ENCODE results near the gene CIC.
"Not testable (repeated sequence)": the region's sequence is repeated elsewhere in the genome, so short reads cannot be mapped to it uniquely, and the experiment has no call there.

Gene CIC

DNA sequence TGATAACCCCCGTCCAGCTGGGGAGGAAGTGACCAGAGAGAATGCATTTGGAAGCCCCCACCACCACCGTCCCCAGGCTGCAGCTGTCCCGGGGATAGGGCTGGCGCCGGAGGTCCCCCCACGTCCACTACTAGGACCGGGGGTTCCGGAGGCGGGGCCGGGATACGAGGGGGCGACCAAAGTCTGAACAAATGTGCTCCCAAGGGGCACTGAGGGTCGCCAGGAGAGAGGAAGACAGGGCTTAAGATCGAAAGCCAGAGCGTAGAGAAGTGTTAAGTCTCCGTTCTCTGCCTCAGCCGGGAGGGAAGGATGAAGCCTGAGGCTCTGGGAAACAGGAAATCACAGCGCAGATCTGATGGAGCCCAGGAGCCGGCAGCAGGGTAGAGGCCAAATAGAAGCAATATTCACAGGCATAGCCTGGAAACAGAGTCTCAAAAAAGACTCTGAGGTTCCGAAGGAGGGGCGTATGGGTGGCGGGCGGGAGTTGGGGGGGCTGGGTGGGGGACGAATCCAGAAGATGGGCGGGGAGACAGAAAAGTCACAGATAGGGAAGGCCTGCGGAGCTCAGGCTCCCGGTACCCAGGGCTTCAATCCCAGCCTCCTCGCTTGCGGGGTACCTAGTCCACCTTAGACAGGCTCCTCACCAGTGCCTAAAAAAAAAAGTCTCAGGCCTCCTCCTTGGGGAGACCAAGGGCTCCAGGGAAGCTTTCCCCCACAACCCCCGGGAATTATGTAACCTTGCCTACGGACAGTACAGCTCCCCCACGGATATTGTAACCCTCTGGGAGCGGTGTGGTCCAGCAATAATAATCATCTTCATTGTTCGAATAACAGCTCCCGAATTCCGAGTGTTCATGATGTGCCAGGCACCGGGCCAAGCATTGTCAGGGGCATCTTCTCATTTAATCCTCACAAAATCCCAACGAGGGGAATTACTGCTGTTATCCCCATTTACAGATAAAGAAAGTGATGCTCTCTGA, 13.0 kb upstream of the CIC start:
- no peak for DNase-seq (ENCODE audit: low read depth)

DNA sequence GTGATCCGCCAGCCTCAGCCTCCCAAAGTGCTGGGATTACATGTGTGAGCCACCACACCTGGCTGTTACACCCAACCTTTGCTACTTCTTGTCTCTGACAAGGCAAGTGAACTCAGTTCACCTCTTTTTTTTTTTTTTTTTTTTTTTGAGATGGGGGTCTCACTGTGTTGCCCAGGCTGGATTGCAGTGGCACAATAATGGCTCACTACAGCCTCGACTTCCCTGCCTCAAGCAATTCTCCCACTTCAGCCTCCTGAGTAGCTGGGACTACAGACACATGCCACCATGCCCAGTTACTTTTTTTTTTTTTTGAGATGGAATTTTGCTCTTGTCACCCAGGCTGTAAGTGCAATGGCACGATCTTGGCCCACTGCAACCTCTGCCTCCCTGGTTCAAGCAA, 11.2 kb upstream of the CIC start:
- DNase-seq (ENCODE audit: low read depth), result not testable (repeated sequence)

DNA sequence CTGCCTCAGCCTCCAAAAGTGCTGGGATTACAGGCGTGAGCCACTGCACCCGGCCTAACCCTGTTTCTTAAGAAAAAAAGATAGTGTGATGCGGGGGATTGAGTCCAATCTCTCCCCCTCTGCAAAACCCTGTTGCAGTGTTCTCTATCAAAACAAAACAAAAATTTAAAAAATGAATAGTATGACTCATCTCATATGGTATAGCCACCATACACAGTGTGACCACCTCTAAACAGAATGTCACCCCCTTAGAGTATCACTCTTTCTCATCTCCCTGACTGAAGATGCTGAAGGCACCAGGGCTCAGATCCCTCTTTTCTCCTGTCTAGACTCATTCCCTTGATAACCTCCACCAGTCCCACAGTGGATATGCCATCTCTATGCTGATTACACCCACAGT, 7.3 kb upstream of the CIC start:
- no peak for DNase-seq (ENCODE audit: low read depth)

DNA sequence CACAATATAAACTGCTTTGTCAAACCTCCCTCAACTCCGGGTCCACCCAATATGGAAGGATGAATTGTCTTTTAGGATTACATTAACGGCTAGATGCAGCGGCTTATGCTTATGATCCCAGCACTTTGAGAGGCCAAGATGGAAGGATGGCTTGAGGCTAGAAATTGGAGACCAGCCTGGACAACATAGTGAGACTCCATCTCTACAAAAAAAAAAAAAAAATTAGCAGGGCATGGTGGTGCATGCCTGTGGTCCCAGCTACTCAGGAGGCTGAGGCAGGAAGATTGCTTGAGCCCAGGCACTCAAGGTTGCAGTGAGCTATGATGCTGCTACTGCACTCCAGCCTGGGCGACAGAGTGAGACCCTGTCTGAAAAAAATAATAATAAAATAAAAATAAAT, 2.9 kb upstream of the CIC start:
- not testable (repeated sequence) for DNase-seq (ENCODE audit: low read depth)

DNA sequence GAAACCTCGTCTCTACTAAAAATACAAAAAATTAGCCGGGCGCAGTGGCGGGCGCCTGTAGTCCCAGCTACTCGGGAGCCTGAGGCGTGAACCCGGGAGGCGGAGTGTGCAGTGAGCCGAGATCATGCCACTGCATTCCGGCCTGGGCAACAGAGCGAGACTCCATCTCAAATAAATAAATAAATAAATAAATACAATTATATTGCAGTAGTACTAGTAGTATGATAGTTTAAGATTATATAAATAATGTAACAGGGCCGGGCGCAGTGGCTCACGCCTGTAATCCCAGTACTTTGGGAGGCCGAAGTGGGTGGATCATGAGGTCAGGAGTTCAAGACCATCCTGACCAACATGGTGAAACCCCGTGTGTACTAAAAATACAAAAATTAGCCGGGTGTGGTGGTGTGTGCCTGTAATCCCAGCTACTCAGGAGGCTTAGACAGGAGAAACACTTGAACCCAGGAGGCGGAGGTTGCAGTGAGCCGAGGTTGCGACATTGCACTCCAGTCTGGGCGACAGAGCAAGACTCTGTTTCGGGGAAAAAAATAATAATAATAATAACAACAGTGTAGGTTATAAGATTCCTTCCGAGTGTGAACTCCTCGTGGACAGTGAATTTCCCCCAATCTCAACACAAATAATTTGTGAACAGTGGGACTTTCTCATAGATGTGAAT, 2.0 kb upstream of the CIC start:
- not testable (repeated sequence) for DNase-seq (ENCODE audit: low read depth)

DNA sequence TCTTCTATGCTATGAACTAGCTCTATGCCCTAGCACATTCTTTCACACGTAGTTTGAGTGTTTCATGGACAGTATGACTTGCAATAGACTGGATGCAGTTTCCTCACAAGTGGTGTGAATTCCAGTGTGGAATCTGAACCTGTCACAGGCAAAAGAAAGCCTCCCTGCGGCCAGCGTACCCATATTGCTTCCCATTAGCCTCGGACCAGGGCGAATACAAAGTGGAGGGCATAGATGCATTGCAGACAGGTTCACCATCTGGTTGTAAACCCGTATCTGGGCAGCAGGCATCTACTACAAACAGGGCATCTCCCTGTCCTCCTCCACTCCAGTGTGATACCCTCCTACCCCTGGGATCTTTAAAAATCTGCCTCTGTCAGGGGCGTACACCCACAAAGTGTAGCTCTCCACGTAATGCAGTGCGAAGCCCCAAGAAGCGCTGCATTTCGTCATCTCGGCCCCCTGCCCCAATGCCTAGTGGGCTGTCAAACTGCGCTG, 1.4 kb upstream of the CIC start:
- DNase-seq (ENCODE audit: low read depth), result no peak

DNA sequence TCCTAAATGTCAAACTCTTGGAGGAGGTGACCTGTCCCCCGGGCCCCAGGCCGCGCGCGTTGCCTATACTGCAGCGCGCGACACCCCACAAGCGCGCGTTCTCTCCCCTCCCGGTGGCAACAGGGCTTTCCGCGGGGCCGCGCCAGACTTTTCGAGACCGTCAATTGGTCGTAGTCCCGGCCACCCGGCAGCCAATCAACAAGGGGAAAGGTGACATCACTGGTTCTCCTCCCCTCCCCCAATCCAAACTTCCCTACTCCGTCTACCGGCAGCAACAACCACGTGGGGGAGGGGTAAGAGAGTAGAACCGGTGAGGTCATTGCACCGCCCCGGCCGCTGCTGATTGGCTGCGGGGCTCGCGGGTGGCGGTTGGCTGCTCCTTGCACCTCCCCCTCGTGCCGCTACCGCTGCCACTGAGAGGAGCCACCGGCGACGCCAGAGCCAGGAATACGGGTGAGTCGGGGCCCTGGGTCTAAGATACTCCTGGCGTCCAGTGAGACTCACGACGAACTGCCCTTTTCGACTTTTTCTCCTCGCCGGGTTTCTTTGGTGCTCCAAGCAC, 829 bp upstream of the CIC start:
- DNase-seq (ENCODE audit: low read depth), result peak; percentile 99

DNA sequence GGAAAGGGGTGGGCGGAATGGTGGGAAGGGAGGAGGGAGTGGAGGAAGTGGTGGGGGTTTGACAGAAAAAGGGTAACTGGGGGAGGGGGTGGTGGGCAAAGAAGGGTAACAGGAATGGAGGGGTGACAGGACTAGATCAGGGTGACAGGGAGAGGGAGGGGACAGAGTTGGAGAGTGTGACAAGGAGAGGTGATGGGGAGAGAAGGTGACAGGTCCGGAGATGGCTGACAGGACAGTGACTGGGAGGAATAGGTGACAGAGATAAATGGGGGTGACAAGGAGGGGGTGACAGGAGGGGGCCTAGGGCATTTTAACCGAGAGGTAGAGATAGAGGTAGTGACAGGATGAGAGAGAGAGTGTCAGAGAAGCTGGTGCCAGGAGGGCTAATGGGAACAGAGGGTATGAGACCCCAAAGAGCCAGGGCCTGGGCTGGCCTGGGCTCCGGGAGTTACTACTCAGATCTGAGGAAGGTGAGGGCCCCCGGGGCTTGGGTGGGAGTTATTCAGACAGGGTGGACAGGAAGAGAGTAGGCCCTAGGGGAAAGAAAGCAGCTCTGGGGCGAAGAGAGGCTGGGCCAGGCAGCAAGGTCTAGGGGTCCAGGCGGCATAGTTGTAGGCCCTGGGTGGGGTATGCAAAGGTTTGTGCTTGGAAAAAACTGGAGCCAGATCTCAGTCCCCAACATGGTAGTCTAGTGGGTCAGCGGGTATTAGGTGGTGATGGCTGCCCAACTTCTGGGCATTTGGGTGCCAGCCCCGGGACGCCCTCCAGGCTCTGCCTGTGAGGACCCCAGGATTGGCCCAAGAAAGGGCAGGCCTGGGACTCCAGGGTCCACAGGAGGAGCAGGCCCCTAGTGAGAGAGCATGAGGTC, 660 bp downstream of the CIC start:
- DNase-seq (ENCODE audit: low read depth), result no peak

DNA sequence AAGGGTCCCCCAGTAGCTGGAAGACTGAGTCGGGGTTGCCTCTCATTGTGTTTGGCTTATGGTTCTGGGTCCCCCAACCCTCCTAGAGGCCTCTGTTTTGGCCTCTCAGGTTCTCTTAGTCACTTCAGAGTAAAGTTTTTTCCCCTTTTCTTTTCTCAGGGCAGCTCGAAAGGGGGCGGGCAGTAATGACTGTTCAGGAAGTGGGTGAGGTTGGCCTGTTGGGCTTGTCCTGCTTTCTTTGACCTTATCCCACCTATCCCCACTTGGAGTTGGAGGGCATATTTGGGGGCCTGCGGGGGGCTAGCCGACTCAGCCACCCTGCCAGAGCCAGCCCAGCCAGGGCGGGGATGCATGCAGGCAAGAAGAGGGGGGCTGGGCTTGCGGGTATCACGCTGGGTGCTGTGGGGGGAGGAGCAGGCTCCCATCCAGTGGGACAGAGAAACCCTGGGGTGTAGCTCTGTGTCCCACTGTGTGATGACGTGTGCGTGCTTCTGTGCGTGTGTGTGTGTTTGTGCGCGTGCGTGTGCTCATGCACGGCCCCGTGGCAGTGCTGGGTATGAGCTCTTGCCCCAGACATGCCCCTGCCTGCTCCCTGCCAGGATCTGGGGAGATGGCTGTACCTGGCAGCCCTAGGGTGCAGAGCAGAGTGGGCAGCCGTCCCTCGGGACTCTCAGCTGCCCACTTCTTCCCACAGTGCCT, 1.4 kb downstream of the CIC start:
- DNase-seq (ENCODE audit: low read depth), result peak; percentile 59

DNA sequence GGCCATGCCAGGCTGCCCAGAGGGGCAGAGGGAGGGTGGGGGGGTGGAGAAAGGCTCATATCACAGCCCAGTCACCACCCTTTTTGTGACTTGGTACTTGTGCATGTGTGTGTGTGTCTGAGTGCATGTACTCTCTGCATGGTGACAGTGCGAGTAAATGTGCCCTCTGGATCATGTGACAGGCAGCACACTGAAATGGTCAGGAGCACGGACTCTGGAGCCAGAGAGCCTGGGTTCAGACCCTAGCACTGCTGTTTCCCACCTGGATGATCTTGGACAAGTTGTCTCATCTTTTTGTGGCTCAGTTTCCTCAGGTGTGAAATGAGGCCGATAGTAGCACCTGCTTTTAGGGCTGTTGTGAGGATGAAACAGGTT, 2.0 kb downstream of the CIC start:
- no peak for DNase-seq (ENCODE audit: low read depth)

DNA sequence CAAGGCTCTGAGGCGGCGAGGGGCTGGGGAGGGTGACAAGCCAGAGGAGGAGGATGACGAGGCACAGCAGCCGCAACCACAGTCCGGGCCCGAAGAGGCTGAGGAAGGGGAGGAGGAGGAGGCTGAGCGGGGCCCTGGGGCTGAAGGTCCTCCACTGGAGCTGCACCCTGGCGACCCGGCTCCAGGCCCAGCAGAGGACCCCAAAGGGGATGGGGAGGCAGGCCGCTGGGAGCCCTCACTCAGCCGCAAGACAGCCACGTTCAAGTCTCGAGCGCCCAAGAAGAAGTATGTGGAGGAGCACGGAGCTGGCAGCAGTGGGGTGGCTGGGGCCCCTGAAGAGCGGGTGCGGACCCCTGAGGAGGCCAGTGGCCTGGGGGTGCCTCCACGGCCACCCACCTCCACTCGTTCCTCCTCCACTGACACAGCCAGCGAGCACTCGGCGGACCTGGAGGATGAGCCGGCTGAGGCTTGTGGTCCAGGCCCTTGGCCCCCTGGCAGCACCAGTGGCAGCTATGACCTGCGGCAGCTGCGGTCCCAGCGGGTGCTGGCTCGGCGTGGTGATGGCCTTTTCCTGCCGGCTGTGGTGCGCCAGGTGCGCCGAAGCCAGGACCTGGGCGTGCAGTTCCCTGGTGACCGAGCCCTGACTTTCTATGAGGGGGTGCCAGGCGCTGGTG, 2.9 kb downstream of the CIC start:
- no peak for DNase-seq (ENCODE audit: low read depth)

DNA sequence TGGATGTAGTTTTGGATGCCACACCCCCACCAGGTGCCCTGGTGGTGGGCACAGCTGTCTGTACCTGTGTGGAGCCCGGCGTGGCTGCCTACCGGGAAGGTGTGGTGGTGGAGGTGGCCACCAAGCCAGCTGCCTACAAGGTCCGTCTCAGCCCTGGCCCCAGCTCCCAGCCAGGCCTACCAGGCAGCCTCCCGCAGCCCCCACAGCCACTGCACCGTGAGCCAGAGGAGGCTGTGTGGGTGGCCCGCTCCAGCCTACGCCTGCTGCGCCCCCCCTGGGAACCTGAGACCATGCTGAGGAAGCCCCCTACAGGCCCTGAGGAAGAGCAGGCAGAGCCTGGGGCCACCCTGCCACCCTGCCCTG, 3.5 kb downstream of the CIC start:
- no peak for DNase-seq (ENCODE audit: low read depth)

DNA sequence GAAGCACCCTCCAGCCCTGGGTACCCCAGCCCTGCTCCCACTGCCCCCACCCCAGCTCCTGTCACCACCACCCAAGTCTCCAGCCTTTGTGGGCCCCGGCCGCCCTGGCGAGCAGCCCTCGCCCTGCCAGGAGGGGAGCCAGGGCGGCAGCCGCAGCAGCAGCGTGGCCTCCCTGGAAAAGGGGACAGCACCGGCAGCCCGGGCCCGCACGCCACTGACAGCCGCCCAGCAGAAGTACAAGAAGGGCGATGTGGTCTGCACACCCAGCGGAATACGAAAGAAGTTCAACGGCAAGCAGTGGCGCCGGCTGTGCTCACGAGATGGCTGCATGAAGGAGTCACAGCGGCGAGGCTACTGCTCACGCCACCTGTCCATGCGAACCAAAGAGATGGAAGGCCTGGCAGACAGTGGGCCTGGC, 3.9 kb downstream of the CIC start:
- DNase-seq (ENCODE audit: low read depth), result no peak

DNA sequence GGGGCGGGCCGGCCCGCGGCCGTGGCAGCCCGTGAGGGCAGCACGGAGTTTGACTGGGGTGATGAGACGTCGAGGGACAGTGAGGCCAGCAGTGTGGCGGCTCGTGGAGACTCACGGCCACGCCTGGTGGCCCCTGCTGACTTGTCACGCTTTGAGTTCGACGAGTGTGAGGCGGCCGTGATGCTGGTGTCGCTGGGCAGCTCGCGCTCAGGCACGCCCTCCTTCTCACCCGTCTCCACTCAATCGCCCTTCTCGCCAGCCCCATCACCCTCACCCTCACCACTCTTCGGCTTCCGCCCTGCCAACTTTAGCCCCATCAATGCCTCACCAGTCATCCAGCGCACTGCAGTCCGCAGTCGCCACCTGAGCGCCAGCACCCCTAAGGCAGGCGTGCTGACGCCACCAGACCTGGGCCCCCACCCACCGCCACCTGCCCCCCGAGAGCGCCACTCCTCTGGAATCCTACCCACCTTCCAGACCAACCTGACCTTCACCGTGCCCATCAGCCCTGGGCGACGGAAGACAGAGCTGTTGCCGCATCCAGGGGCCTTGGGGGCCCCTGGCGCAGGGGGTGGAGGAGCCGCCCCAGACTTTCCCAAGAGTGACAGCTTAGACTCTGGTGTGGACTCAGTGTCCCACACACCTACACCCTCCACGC, 4.5 kb downstream of the CIC start:
- no peak for DNase-seq (ENCODE audit: low read depth)

DNA sequence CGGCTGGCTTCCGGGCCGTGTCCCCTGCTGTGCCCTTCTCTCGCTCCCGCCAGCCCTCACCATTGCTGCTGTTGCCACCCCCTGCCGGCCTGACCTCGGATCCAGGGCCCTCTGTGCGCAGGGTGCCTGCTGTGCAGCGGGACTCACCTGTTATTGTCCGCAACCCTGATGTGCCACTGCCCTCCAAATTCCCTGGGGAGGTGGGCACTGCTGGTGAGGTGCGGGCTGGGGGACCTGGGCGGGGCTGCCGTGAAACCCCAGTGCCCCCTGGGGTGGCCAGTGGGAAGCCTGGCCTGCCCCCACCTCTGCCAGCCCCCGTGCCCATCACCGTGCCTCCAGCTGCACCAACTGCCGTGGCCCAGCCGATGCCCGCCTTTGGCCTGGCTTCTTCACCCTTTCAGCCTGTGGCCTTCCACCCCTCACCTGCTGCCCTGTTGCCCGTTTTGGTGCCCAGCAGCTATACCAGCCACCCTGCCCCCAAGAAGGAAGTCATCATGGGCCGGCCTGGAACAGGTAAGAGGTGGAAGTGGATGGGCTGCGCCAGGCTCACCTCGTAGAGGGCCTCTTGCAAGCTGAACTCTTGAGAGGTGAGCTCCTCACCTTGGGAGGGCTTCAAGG, 5.1 kb downstream of the CIC start:
- no peak for DNase-seq (ENCODE audit: low read depth)

DNA sequence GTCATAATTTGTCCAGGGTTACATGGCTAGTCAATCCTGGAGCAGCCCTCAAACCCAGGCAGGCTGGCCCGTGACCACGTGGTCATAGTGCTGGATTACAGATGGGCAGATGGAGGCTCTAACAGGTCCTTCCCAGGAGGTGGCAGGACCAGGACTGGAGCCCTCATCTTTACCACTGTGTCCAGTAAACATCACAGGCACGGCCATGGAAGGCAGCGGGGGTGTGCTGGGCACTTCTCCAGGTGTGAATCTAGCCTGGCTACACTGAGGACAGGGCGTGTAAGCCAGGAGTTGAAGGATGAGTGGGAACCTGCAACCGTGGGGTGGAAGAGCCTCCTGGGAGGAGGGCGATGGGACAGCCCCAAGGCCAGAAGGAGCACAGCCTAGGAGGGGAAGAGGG, 6.1 kb downstream of the CIC start:
- no peak for DNase-seq (ENCODE audit: low read depth)

DNA sequence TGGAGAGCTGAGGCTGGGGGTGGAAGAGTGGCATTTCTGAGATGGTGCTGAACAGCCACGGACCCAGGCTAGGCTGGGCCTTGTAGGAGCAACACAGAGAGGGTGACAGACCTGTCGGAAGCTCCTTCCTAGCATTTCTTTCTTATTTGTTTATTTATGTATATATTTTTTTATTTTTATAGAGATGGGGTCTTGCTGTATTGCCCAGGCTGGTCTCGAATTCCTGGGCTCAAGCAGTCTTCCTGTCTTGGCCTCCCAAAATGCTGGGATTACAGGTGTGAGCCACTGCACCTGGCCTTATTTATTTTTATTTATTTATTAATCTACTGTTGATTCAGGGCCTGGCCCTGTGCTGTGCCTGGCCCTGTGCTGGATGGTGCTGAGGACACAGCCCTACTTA, 6.5 kb downstream of the CIC start:
- no peak for DNase-seq (ENCODE audit: low read depth)

DNA sequence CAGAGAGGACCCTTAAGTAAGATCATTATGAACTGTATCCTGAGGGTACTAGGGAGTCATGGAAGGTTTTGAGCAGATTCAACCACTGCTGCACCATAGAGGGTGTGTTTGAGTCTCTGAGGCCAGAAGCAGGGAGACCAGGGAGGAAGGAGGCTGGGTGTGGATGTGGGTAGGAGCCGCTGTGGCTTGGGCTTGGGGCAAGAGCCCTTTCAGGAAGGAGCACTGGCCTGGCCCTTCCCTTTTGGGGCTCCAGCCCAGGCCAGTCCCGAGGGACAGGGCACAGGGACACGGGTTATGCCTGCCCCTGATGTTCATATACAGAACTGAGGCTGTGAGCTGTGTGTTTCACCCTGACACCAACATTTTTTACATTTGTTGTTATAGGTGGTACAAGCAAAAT, 7.2 kb downstream of the CIC start:
- no peak for DNase-seq (ENCODE audit: low read depth)

DNA sequence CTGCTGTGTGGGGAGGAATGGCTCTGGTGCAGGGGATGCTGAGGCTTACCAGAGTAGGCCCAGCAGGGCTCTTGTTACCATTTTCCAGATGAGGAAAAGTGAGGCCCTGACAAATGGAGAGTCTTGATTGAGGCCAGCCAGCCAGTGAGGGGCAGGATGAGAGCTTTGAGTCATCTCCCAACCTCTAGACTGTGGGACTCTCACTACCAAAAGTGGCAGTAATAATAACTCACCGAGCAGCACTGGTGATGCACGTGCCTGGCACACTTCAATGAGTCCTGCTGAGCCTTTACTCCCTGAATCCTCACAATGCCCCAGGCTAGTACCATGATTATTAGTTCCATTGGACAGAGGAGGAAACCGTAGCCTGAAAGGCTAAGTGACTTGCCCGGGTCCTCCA, 7.8 kb downstream of the CIC start:
- no peak for DNase-seq (ENCODE audit: low read depth)
